GM23248 (cell line): Measurements from ENCODE around the gene POFUT1.

Experiments used
- EZH2 ChIP-seq: fragments of 200-600 bp; sonication (generic); IDR thresholded peaks from 2 replicates; pipeline ENCODE4 v1.6.1; 2018; ENCODE audit warnings: antibody characterized with exemption, mild to moderate bottlenecking; ENCODE audit not compliant: insufficient read depth, poor library complexity, severe bottlenecking
- EZH2phosphoT487 ChIP-seq: fragments of 200-600 bp; sonication (generic); IDR thresholded peaks from 2 replicates; pipeline ENCODE4 v1.6.1; 2018; ENCODE audit warnings: antibody characterized with exemption, moderate library complexity, mild to moderate bottlenecking, low read depth; ENCODE audit not compliant: insufficient read depth

DNA sequence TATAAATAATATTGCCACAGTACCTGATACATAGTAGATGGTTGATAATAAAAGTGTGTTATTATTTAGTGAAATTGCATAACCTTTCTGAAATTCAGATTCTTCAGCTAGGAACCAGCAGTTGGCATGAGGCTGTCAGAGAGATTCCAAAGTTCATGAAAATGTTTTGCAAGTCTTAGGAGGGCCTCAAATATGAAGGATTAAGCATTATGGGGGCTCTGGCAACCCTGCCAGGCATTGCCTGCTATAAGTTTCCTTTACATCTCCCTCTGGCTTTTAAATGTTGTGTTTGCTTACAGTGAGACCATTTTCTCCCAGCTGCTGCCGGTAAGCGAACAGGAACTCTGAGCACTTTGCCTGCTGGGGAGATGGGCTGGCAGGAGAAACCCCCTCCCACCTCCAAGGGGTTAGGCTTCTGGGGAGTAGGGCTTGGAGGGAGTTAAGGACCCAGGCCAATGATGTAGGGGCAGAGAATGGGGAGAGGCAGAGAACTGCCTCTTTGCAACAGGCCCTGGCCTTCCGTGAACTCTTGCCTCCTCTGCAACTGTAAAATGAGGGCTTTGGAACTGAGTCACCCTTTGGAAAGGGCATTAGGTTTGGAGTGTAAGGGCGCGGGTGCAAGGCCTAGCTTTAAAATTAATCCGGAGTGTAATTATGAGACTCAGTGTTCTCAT, 36.6 kb downstream of the POFUT1 start:
- no peak for TF ChIP-seq EZH2
- no peak for TF ChIP-seq EZH2phosphoT487
